ENCODE results near the gene KRT28. TPM values are rescaled to one million over a fixed set of nuclear protein-coding genes. Genes with fewer than 3 reads are reported as not detected.

The KRT28 gene
- total RNA-seq, 1 donor from 2014 or later: not detected

DNA sequence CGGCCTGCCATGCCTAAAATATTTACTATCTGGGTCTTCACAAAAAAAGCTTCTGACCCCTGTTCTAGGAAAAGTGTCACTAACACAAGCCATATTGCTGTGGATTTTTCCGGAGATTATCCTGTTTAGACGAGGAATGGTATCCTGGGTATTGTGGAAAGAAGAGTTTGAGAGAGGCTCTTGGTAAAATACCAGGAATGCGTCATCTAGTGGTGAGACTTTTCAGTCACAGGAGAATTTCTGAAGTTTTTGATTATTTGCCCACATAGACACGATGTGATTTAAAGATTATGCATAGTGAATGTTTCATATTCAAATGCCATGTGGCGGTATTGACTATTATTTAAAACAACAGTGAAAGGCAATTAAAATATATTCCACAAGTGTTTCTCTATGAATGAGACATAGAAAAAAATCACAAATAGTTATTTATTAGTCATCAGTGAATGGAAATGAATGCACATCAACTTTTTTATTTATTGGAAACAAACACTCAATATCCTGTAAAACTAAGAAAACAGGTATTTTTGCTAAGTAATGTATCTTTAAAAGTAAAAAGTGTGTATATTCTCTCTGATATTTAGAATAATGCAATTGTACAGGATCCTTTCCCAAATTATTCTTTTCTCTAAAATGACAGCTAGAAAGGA is 7.8 kb downstream of the KRT28 start:
- Mint-ChIP-seq H3K27me3 (ENCODE audit: low read depth) (peaks cover 27% of the 10 kb centered on the region), H3K27ac (no peak overlapping the region), H3K36me3 (no peaks in the 10 kb centered on the region), H3K9me3 (no peaks in the 10 kb centered on the region), H3K4me1 (peaks cover 2% of the 10 kb centered on the region), H3K4me3 (no peak overlapping the region)
- DNase-seq (ENCODE audit: low spot score in 2 of 2, unreplicated experiment in 2 of 2): no peak
- TF ChIP-seq, protein P1, sequence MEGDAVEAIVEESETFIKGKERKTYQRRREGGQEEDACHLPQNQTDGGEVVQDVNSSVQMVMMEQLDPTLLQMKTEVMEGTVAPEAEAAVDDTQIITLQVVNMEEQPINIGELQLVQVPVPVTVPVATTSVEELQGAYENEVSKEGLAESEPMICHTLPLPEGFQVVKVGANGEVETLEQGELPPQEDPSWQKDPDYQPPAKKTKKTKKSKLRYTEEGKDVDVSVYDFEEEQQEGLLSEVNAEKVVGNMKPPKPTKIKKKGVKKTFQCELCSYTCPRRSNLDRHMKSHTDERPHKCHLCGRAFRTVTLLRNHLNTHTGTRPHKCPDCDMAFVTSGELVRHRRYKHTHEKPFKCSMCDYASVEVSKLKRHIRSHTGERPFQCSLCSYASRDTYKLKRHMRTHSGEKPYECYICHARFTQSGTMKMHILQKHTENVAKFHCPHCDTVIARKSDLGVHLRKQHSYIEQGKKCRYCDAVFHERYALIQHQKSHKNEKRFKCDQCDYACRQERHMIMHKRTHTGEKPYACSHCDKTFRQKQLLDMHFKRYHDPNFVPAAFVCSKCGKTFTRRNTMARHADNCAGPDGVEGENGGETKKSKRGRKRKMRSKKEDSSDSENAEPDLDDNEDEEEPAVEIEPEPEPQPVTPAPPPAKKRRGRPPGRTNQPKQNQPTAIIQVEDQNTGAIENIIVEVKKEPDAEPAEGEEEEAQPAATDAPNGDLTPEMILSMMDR (IDR thresholded peaks at IDR 0.05; ENCODE audit: unreplicated experiment): peak; percentile 56

DNA sequence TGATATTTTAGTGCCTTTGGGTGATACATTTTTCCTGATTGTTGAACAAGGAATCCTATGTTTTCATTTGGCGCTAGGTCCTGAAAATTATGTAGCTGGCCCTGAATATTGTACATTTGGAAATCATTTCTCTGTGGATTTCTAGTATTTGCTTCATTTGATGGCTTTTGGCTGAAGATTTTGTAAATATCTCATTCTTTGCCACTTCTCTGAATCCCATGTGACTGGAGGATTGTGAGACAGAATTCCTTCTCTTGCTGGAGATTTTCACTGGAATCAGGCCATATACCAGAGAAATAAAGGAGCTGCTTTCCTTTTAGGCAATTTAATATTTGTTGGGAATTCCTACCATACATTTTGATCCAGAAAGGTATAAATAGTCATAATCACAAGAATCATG is 8.6 kb downstream of the KRT28 start:
- H3K4me3 Mint-ChIP-seq: no peak overlapping the region
- TF ChIP-seq, protein P1 (IDR thresholded peaks at IDR 0.05; ENCODE audit: unreplicated experiment): no peak
- peaks cover 2% of the 10 kb centered on the region for H3K4me1 Mint-ChIP-seq
- no peak overlapping the region for H3K27ac Mint-ChIP-seq
- H3K36me3 Mint-ChIP-seq: no peaks in the 10 kb centered on the region
- H3K9me3 Mint-ChIP-seq: no peaks in the 10 kb centered on the region
- no peak for DNase-seq (ENCODE audit: low spot score in 2 of 2, unreplicated experiment in 2 of 2)
- peaks cover 22% of the 10 kb centered on the region for H3K27me3 Mint-ChIP-seq (ENCODE audit: low read depth)

DNA sequence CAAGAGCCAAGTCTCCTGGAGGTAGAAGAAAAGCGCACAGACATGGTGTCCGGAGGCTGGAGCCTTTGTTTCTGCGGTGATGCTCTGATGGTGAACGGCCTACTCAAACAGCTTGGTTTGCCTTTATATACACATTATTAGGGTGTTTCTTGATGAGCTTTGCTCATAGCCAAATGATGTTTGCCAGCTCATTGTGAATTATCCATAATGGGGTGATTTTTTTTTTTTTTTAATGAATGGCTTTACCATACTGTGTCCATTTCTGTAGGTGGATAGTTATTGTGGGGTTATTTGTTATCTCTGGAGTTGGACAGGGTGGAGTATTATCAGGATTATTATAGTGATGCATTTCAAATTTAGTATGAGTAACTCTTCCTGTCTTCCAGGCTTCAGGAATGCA is 17.3 kb downstream of the KRT28 start, which contains the start of gene KRT27:
Gene KRT27 (minus strand): TSS at position 101 of the 400 bp plus-strand sequence. CDS start 57 bp downstream, at position 44.
- no peak within 1 kb of the TSS for H3K27ac Mint-ChIP-seq
- no peaks in the 10 kb centered on the region for H3K4me1 Mint-ChIP-seq
- no peaks in the 10 kb centered on the region for H3K9me3 Mint-ChIP-seq
- peaks cover 26% of the 10 kb centered on the region for H3K27me3 Mint-ChIP-seq (ENCODE audit: low read depth)
- no peaks in the 10 kb centered on the region for H3K36me3 Mint-ChIP-seq
- H3K4me3 Mint-ChIP-seq: no peak within 1 kb of the TSS
- TF ChIP-seq, protein P1 (IDR thresholded peaks at IDR 0.05; ENCODE audit: unreplicated experiment): no peak
- no peak for DNase-seq (ENCODE audit: low spot score in 2 of 2, unreplicated experiment in 2 of 2)

DNA sequence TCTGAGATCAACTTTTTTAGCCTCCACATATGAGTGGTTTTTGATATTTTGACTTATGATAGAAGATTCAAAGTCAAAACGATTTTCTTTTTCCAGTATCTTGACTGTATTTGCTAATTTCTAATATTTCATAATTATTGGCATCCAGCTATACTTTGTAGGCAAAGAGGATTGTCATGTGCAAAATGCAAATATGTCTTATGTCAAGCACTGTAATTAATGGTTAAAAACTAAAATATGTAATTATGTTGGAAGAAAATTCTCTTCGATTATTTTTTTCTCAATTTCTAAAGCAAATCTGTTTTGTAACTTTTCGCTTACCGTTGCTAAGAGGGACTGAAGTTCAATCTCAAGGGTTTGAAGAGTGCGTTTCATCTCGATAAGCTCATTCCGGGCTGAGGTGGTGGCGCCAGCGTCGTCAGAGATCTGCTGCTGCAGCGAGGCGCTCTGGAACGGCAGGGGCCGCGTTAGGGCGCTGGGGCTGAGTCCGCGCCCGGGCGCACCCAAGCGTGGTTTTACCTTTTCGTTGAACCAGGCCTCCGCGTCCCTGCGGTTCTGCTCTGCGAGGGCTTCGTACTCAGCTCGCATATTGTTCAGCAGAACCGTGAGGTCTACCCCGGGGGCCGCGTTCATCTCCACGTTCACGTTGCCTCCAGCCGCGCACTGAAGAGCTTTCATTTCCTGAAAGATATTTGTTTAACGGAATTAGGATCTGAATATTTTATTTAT is 20.4 kb downstream of the KRT28 start:
- TF ChIP-seq, protein P1 (IDR thresholded peaks at IDR 0.05; ENCODE audit: unreplicated experiment): no peak
- Mint-ChIP-seq H3K27me3 (ENCODE audit: low read depth) (peaks cover 48% of the 10 kb centered on the region), H3K27ac (no peak overlapping the region), H3K9me3 (no peaks in the 10 kb centered on the region), H3K4me3 (no peak overlapping the region), H3K4me1 (no peaks in the 10 kb centered on the region), H3K36me3 (no peaks in the 10 kb centered on the region)
- no peak for DNase-seq (ENCODE audit: low spot score in 2 of 2, unreplicated experiment in 2 of 2)

DNA sequence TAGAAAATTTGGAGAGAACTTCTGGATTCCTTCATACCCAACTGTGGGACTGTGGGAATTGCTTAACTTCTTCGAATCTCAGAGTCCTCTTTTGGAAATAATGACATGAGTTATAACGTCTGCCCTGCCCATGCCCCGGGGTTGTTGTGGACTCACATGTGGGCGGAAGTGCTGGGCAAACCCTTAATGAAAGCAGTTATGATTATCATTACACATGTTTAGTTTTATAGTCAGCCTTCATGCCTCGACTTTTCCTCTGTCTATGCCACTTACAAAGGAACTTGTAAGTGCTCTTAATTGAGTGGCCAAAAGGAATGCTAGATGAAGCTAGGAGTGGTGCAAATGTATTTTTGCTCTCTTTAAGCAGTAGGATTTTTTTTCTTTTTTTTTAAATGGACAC is 21.3 kb downstream of the KRT28 start:
- TF ChIP-seq, protein P1 (IDR thresholded peaks at IDR 0.05; ENCODE audit: unreplicated experiment): no peak
- no peaks in the 10 kb centered on the region for H3K9me3 Mint-ChIP-seq

More for the DNA sequence above, 21.3 kb downstream of the KRT28 start:
- DNase-seq (ENCODE audit: low spot score in 2 of 2, unreplicated experiment in 2 of 2): no peak
- Mint-ChIP-seq H3K4me1 (no peaks in the 10 kb centered on the region), H3K4me3 (no peak overlapping the region), H3K36me3 (no peaks in the 10 kb centered on the region), H3K27me3 (ENCODE audit: low read depth) (peaks cover 52% of the 10 kb centered on the region), H3K27ac (no peak overlapping the region)
